PC-9 (cell line): Measurements from ENCODE around the gene PPIB.

Experiments
- CTCF ChIP-seq: fragments of 200-600 bp; sonication (generic); conservative IDR thresholded peaks from 2 replicates; pipeline ENCODE4 v1.6.1; 2017; ENCODE audit warnings: mixed run types, antibody characterized with exemption, mild to moderate bottlenecking, moderate library complexity
- EZH2 ChIP-seq: fragments of 200-600 bp; sonication (generic); IDR thresholded peaks from 2 replicates; pipeline ENCODE4 v1.8.0; 2017; ENCODE audit warnings: antibody characterized with exemption, low read depth

DNA sequence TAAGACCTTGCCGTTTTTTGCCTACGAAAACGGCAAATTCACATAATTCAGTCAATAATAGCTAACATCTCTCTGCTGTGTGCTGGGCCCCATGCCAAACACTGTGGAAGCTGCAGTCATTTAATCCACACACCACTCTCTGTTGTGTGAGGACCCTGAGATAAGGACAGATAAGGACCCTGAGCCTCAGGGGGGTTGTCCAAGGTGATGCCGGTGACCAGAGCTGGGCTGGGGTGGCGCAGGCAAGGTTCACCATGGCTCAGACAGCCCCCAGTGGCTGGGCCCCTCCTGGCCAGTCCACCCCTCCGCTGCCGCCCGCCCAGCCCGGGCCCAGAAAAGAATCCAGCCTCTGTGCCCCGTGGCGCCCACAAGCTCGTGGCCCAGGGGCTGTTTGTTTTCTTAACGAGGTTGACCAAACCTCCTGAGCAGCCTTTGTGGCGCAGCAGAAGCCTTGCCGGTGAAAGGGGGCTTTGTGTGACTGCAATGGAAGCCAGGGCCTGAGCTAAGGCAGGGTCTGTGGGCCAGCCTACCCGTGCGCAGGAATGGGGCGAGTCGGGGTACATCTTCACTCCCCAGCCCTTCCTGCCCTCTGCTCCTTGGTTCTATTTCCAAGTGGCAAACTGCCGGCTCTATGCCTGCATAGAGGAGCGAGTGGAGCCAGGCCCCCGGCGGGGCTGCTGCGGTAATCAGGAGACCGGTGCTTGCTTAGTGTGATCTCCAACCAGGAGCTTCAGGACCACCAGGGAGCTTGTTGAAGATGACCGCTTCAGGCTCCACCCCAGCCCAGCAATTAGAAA lies 15.7 kb downstream of the PPIB start:
- TF ChIP-seq CTCF = no peak
- no peak for TF ChIP-seq EZH2
